CD4-positive, alpha-beta T cell treated with Interferon alpha-2 for 1 hour (primary cell): ENCODE measurements around the gene ASH1L.
"Not testable (repeated sequence)": the region's sequence is repeated elsewhere in the genome, so short reads cannot be mapped to it uniquely, and the experiment has no call there.

Experiments
- DNase-seq, 2 donors: peaks; one replicate each; pipeline ENCODE4 v3.0.0-alpha.2; 2020 to 2022

ASH1L gene

GRCh38 chr1:155562581-155563376 is at the start of gene ASH1L:
ASH1L (minus strand) TSS chr1:155562803; CDS start chr1:155521519, 41,284 bp downstream.
- peak; percentile 90 to 94 for DNase-seq

- DNase-seq: not testable (repeated sequence)
Measured at GRCh38 chr1:155610257-155610647, 47.6 kb upstream of the ASH1L start.

DNA sequence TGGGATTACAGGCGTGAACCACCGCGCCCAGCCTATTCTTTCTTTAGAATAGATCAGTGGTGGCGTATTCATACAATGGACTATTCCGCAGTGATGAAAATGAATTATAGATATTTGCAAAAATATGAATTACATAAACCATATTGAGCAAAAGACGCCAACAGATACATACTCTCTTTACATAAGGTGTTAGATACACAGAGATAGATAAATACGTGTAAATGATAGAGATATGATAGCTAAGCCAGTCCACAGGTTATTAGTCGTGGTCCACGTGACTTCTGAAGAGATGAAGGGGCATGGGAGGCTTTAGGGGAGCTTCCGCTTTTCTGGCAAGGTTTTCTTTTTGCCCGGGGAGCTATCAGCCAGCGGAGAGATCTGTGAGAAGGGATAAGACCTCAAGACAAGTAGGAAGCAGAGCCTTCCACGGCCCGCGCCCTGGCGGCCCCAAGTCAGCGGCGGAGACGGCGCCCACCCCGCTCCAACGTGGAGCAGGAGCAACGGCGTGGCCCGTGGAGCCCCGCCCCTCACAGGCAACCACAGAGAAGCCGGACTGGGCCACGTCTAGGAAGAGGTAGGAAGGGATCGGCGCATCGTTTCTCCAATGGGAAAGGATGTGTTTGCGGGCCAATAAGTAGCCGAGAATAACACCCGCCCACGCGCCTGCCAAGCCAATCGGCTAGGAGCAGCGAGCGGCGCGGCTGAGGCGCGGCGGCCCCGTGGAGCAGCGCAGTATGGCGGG is 47.1 kb upstream of the ASH1L start, which contains the start of gene MSTO1:
TSS of gene MSTO1 (plus strand) at position 704 of the 742 bp plus-strand sequence. CDS start at position 735, 31 bp downstream.
- DNase-seq: peak; percentile 92 to 94

GRCh38 chr1:155608888-155609225 is 46.3 kb upstream of the ASH1L start:
- DNase-seq: no peak

DNA sequence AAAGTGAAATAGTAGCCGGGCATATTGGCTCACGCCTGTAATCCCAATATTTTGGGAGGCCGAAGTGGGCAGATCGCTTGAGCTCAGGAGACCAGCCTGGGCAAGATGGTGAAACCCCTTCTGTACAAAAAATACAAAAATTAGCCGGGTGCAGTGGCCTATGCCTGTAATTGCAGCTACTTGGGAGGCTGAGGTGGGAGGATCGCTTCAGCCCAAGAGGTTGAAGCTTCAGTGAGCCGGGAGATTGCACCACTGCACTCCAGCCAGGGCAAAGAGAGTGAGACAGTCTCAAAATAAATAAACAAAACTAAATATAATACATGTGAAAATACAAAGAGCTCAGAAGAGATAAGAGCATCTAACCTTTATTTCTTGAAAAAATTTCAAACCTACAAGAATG is 45.1 kb upstream of the ASH1L start:
- no peak for DNase-seq

DNA sequence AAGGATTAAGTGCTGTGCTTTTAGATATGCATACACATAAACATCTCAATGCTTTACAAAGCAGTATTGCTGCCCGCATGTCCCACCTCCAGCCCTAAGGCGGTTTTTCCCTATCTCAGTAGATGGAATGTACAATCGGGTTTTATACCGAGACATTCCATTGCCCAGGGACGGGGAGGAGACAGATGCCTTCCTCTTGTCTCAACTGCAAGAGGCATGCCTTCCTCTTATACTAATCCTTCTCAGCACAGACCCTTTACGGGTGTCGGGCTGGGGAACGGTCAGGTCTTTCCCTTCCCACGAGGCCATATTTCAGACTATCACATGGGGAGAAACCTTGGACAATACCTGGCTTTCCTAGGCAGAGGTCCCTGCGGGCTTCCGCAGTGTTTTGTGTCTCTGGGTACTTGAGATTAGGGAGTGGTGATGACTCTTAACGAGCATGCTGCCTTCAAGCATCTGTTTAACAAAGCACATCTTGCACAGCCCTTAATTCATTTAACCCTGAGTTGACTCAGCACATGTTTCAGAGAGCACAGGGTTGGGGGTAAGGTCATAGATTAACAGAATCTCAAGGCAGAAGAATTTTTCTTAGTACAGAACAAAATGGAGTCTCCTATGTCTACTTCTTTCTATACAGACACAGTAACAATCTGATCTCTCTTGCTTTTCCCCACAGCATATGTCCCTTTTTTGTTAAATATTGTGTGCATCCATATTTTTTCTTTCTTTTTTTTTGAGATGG is 37.4 kb upstream of the ASH1L start:
- not testable (repeated sequence) for DNase-seq

- no peak for DNase-seq
Measured at GRCh38 chr1:155598842-155599331, 36.3 kb upstream of the ASH1L start.

DNA sequence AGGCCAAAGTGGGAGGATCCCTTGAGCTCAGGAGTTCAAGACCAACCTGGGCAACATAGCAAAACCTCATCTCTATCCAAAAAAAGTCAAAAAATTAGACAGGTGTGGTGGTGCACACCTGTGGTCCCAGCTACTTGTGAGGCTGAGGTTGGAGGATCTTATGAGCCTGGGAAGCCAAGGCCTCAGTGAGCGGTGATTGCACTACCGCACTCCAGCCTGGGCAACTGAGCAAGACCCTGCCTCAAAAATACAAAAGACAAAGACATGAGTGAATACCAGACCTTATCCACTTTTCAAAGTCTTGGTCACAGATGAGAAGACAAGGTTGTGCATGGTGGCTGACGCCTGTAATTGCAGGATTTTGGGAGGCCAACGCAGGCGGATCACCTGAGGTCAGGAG is 34.3 kb upstream of the ASH1L start:
- no peak for DNase-seq

- DNase-seq: not testable (repeated sequence)
Measured at GRCh38 chr1:155595877-155596474, 33.4 kb upstream of the ASH1L start.

DNA sequence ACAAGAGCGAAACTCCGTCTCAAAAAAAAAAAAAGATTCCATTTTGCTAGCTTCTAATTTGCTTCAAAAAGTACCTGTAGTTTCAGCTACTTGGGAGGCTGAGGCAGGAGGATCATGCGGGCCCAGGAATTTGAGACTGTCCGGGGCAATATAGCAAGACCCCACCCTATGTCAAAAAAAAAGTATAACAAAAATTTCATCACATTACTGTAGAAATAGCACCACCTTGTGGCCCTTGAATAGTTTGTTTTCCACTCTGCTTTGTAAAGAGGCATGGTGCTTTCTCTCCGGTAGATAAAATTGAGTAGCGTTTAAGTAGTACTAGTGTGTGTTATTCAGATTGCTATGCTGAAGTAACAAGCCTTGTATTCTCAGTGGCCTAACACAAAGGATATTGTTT is 29.2 kb upstream of the ASH1L start:
- DNase-seq: peak; percentile 47 to 78

DNA sequence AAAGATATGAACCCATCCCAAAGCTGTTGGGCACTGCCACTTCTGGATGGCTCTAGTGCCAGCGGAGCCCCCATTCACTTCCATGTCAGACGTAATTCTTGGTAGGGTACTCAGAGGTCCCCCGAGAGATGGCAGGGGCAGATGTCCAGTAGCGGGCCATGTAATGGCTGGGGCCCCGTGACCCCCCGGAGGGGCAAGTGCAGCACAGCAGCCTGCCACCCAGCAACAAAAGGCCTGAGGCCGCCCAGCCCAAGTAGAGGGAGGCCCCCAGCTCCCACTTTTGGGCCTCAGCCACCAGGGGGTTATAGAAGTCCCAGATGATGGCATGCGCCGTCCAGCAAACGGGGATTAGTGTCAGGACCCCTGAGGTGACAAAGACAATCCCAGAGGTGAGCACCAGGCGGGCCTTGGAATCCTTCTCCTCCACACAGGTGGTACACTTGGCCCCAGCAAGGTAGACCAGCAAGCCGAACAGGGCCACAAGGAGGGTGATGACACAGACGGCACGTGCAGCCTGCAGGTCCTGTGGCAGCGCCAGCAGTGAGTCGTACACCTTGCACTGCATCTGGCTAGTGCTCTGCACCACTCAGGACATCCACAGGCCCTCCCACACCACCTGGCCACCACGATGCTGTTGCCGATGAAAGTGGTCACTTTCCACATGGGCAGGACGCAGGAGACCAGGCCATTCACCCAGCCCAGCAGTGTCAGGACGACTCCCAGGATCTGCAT is 28.1 kb upstream of the ASH1L start:
- not testable (repeated sequence) for DNase-seq

- DNase-seq: not testable (repeated sequence)
Measured at GRCh38 chr1:155589282-155589681, 26.7 kb upstream of the ASH1L start.

- DNase-seq: not testable (repeated sequence)
Measured at GRCh38 chr1:155583846-155584245, 21.2 kb upstream of the ASH1L start.

DNA sequence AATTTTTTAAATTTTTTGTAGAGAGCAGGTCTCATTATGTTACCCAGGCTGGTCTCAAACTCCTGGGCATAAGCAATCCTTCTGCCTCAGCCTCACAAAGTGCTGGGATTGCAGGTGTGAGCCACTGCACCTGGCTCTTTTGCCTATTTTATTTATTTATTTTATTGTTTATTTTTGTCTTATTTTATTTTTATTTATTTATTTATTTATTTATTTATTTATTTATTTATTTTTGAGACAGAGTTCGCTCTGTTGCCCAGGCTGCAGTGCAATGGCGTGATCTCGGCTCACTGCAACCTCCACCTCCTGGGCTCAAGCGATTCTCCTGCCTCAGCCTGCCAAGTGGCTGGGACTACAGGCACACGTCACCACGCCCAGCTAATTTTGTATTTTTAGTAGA is 13.0 kb upstream of the ASH1L start:
- DNase-seq: not testable (repeated sequence)

GRCh38 chr1:155574077-155574476 is 11.5 kb upstream of the ASH1L start:
- no peak for DNase-seq

- no peak for DNase-seq
Measured at GRCh38 chr1:155570593-155570990, 8.0 kb upstream of the ASH1L start.

- DNase-seq: no peak
Measured at GRCh38 chr1:155569988-155570592, 7.5 kb upstream of the ASH1L start.

- peak in 1 of 2 donors; percentile 37 for DNase-seq
Measured at GRCh38 chr1:155563377-155564022, 897 bp upstream of the ASH1L start.

- peak; percentile 42 to 65 for DNase-seq
Measured at GRCh38 chr1:155561779-155562580, 623 bp downstream of the ASH1L start.

DNA sequence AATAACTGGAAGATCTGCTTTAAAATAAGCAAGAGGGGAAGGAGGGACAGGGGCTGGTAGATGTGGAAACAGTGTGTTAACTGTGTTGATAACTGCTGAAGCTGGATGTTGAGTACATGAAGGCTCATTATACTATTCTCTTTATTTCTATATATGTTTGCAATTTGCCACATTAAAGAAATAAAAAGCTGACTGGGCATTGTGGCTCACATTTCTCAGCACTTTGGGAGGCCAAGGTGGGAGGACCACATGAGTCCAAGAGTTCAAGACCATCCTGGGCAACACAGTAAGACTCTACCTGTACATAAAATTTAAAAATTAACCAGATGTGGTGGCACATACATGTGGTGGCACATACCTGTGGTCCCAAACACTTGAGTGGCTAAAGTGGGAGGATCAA is 6.7 kb downstream of the ASH1L start:
- DNase-seq: no peak
